MM.1S (cell line): Measurements from ENCODE around the gene FBXO40.

Experiments used
- CTCF ChIP-seq: fragments of 300-600 bp; sonication (generic); IDR thresholded peaks from 2 replicates; pipeline ENCODE4 v1.5.1; 2016; ENCODE audit warnings: antibody characterized with exemption, low read length, mixed read lengths
- EZH2 ChIP-seq: fragments of 300-600 bp; sonication (generic); optimal IDR thresholded peaks from 2 replicates; pipeline ENCODE3; 2017; ENCODE audit warnings: low read depth, mild to moderate bottlenecking, antibody characterized with exemption, low read length, mixed read lengths
- EZH2phosphoT487 ChIP-seq: fragments of 300-600 bp; sonication (generic); IDR thresholded peaks from 2 replicates; pipeline ENCODE4 v1.6.1; 2018; ENCODE audit warnings: antibody characterized with exemption, low read length

- TF ChIP-seq EZH2: no peak
- no peak for TF ChIP-seq CTCF
- TF ChIP-seq EZH2phosphoT487: no peak
These were observed 56.5 kb downstream of the FBXO40 start for GRCh38 chr3:121649645-121650044.
